ENCODE results near the gene LSM4. TPM values are rescaled to one million over a fixed set of nuclear protein-coding genes. Genes with fewer than 3 reads are reported as not detected.

Gene LSM4
- total and polyA plus RNA-seq, 2 donors (not counting 1 experiment from before 2014, with no cell fraction given): 50.9 to 124 TPM

- H3K9me3 ChIP-seq (ENCODE audit: control insufficient read depth, insufficient read depth, low read depth, low read length): no peaks in the 10 kb centered on the region
- no peak overlapping the region for H3K27ac ChIP-seq (ENCODE audit: insufficient read depth, low read length)
- peaks cover 2% of the 10 kb centered on the region for H3K36me3 ChIP-seq (ENCODE audit: control insufficient read depth, insufficient read depth, low read length)
- no peak for TF ChIP-seq CTCF (conservative IDR thresholded peaks at IDR 0.05 in 1 of 2, IDR thresholded peaks at IDR 0.05 in 1 of 2; ENCODE audit: low read depth in 1 of 2, low read length in 2 of 2)
- no peak for TF ChIP-seq EZH2 (IDR thresholded peaks at IDR 0.05; ENCODE audit: low read length, missing control alignments)
- H3K79me2 ChIP-seq (ENCODE audit: control insufficient read depth, insufficient read depth, low read length): no peaks in the 10 kb centered on the region
- no peaks in the 10 kb centered on the region for H4K20me1 ChIP-seq (ENCODE audit: control insufficient read depth, extremely low read depth, insufficient read depth, low read length)
- DNase-seq (ENCODE audit: low read depth in 2 of 2): no peak
- no peak overlapping the region for H3K9ac ChIP-seq (ENCODE audit: insufficient read depth, low read length)
- no peak overlapping the region for H3K4me2 ChIP-seq (ENCODE audit: extremely low read depth, insufficient read depth, low read length)
- H3K4me3 ChIP-seq (replicated peaks in 1 of 4; ENCODE audit: control extremely low read depth in 1 of 4, insufficient read depth in 1 of 4, low read depth in 3 of 4, low read length in 4 of 4): no peak overlapping the region
- H3K27me3 ChIP-seq (ENCODE audit: control insufficient read depth, insufficient read depth, low read length): no peaks in the 10 kb centered on the region
- H3K4me1 ChIP-seq (ENCODE audit: control insufficient read depth, extremely low read depth, insufficient read depth, low read length): peaks cover 8% of the 10 kb centered on the region
- no peak overlapping the region for H2AFZ ChIP-seq (ENCODE audit: low read length)
Observed at GRCh38 chr19:18346091-18346490, 23.2 kb upstream of the LSM4 start.

GRCh38 chr19:18345296-18345695 lies 22.4 kb upstream of the LSM4 start:
- no peak overlapping the region for H3K9ac ChIP-seq (ENCODE audit: insufficient read depth, low read length)
- H4K20me1 ChIP-seq (ENCODE audit: control insufficient read depth, extremely low read depth, insufficient read depth, low read length): no peaks in the 10 kb centered on the region
- H3K9me3 ChIP-seq (ENCODE audit: control insufficient read depth, insufficient read depth, low read depth, low read length): no peaks in the 10 kb centered on the region
- peaks cover 8% of the 10 kb centered on the region for H3K4me1 ChIP-seq (ENCODE audit: control insufficient read depth, extremely low read depth, insufficient read depth, low read length)
- TF ChIP-seq EZH2 (IDR thresholded peaks at IDR 0.05; ENCODE audit: low read length, missing control alignments) (no peak), CTCF (conservative IDR thresholded peaks at IDR 0.05 in 1 of 2, IDR thresholded peaks at IDR 0.05 in 1 of 2; ENCODE audit: low read depth in 1 of 2, low read length in 2 of 2) (no peak)
- H3K27me3 ChIP-seq (ENCODE audit: control insufficient read depth, insufficient read depth, low read length): no peaks in the 10 kb centered on the region
- DNase-seq (ENCODE audit: low read depth in 2 of 2): no peak
- H3K79me2 ChIP-seq (ENCODE audit: control insufficient read depth, insufficient read depth, low read length): no peaks in the 10 kb centered on the region
- peaks cover 2% of the 10 kb centered on the region for H3K36me3 ChIP-seq (ENCODE audit: control insufficient read depth, insufficient read depth, low read length)
- no peak overlapping the region for H2AFZ ChIP-seq (ENCODE audit: low read length)
- H3K4me3 ChIP-seq (replicated peaks in 1 of 4; ENCODE audit: control extremely low read depth in 1 of 4, insufficient read depth in 1 of 4, low read depth in 3 of 4, low read length in 4 of 4): no peak overlapping the region
- no peak overlapping the region for H3K27ac ChIP-seq (ENCODE audit: insufficient read depth, low read length)
- H3K4me2 ChIP-seq (ENCODE audit: extremely low read depth, insufficient read depth, low read length): no peak overlapping the region

- H3K79me2 ChIP-seq (ENCODE audit: control insufficient read depth, insufficient read depth, low read length): no peaks in the 10 kb centered on the region
- TF ChIP-seq EZH2 (IDR thresholded peaks at IDR 0.05; ENCODE audit: low read length, missing control alignments): no peak
- TF ChIP-seq CTCF (conservative IDR thresholded peaks at IDR 0.05 in 1 of 2, IDR thresholded peaks at IDR 0.05 in 1 of 2; ENCODE audit: low read depth in 1 of 2, low read length in 2 of 2): no peak
- no peaks in the 10 kb centered on the region for H3K27me3 ChIP-seq (ENCODE audit: control insufficient read depth, insufficient read depth, low read length)
- H3K4me2 ChIP-seq (ENCODE audit: extremely low read depth, insufficient read depth, low read length): peak overlapping the region; percentile 80
- H3K27ac ChIP-seq (ENCODE audit: insufficient read depth, low read length): peak overlapping the region; percentile 8
- peaks cover 2% of the 10 kb centered on the region for H3K36me3 ChIP-seq (ENCODE audit: control insufficient read depth, insufficient read depth, low read length)
- peak overlapping the region in 1 of 4 experiments; percentile 32 for H3K4me3 ChIP-seq (replicated peaks in 1 of 4; ENCODE audit: control extremely low read depth in 1 of 4, insufficient read depth in 1 of 4, low read depth in 3 of 4, low read length in 4 of 4)
- H3K9ac ChIP-seq (ENCODE audit: insufficient read depth, low read length): no peak overlapping the region
- no peaks in the 10 kb centered on the region for H4K20me1 ChIP-seq (ENCODE audit: control insufficient read depth, extremely low read depth, insufficient read depth, low read length)
- DNase-seq (ENCODE audit: low read depth in 2 of 2): no peak
- H3K4me1 ChIP-seq (ENCODE audit: control insufficient read depth, extremely low read depth, insufficient read depth, low read length): peaks cover 6% of the 10 kb centered on the region
- no peaks in the 10 kb centered on the region for H3K9me3 ChIP-seq (ENCODE audit: control insufficient read depth, insufficient read depth, low read depth, low read length)
- H2AFZ ChIP-seq (ENCODE audit: low read length): no peak overlapping the region
Observed at GRCh38 chr19:18344582-18344950, 21.7 kb upstream of the LSM4 start.

Data from fibroblast of lung (primary cell).